B cell (primary cell): ENCODE data around the gene KCNT1.

Experiments
- CTCF ChIP-seq: fragments of 200-600 bp; IDR thresholded peaks from one replicate; pipeline ENCODE4 v1.8.0; 2022; ENCODE audit warnings: antibody characterized with exemption, mild to moderate bottlenecking
- EZH2 ChIP-seq: IDR thresholded peaks from 2 replicates; pipeline ENCODE4 v1.6.1; 2012; ENCODE audit warnings: borderline replicate concordance, low read depth, mild to moderate bottlenecking, moderate library complexity, low read length; ENCODE audit not compliant: insufficient read depth, poor library complexity, severe bottlenecking

GRCh38 chr9:135674977-135675376 lies 27.0 kb upstream of the KCNT1 start:
- TF ChIP-seq CTCF: no peak
- no peak for TF ChIP-seq EZH2
